Stomach (tissue), 9 donors: ENCODE data around the gene FGF12. TPM values are rescaled to one million over a fixed set of nuclear protein-coding genes. Genes with fewer than 3 reads are reported as not detected.

ENCODE experiments used
- DNase-seq, 2 donors: peaks; one replicate each; pipeline versions ENCODE4 v3.0.0 to v3.0.0-alpha.2; 2013 to 2019
- H3K27ac ChIP-seq, 5 donors: fragments of 200-600 bp in 4 of 5; sonication (generic) in 4 of 5; one replicate each; pipeline ENCODE4 v1.5.1; 2013 to 2019; ENCODE audit warnings: mild to moderate bottlenecking in 1 of 5, moderate library complexity in 1 of 5
- H3K27me3 ChIP-seq, 3 donors: fragments of 200-600 bp; sonication (generic); one replicate each; pipeline ENCODE4 v1.5.1; 2017 to 2019; ENCODE audit warnings: mixed run types in 1 of 3
- H3K36me3 ChIP-seq, 4 donors: fragments of 200-600 bp; sonication (generic); 1 replicate in 3 of 4; 2 replicates in 1 of 4; pipeline ENCODE4 v1.5.1; 2016 to 2019
- H3K4me1 ChIP-seq, 4 donors: fragments of 200-600 bp; sonication (generic); one replicate each; pipeline ENCODE4 v1.5.1; 2016 to 2019
- H3K4me3 ChIP-seq, 4 donors: fragments of 200-600 bp; sonication (generic) in 3 of 4; one replicate each; pipeline ENCODE4 v1.5.1; 2016 to 2019; ENCODE audit warnings: mild to moderate bottlenecking in 1 of 4
- H3K9me3 ChIP-seq, 4 donors: fragments of 200-600 bp; sonication (generic); one replicate each; pipeline ENCODE4 v1.5.1; 2016 to 2019
- EP300 ChIP-seq: sonication (generic); formaldehyde crosslinking; IDR thresholded peaks from one replicate; pipeline ENCODE4 v1.6.1; 2017; ENCODE audit warnings: antibody characterized with exemption
- POLR2A ChIP-seq, 4 donors: fragments of 450-650 bp; IDR thresholded peaks; one replicate each; pipeline ENCODE4 v1.6.1; 2016; ENCODE audit warnings: antibody characterized with exemption in 4 of 4, control low read depth in 2 of 4, mild to moderate bottlenecking in 1 of 4, moderate library complexity in 1 of 4
- POLR2AphosphoS5 ChIP-seq, 3 donors: sonication (generic); formaldehyde crosslinking; IDR thresholded peaks; one replicate each; pipeline ENCODE4 v1.6.1; 2016; ENCODE audit warnings: antibody characterized with exemption in 3 of 3
- WGBS, 5 donors: extraction: QIAGEN DNeasy Blood & Tissue Kit in 3 of 5; methylation state at CpG; one replicate each; pipeline versions ENCODE4 v1.1.5 to v1.1.7; 2013 to 2018; 5-methylcytosine and 5-hydroxymethylcytosine counted together
- intact Hi-C: fragments of 100-400 bp; cut with DNase I; formaldehyde crosslinking; loops from one replicate; pipeline ENCODE4 v1.15.1; 2023; ENCODE audit warnings: low total_unique reads
- polyA plus RNA-seq, 3 donors: library from polyadenylated mRNA; stranded (reverse); fragments of 200-250 nt; gene quantifications; one replicate each; pipeline ENCODE4 v1.2.3, GENCODE V29; 2013
- total RNA-seq, 5 donors: library from RNA; depleted of rRNA; stranded (reverse); fragments of >200 nt; gene quantifications; one replicate each; pipeline versions ENCODE4 v1.1.0 to v1.2.3, GENCODE V29; 2014 to 2016
- TF ChIP-seq, protein P1 (sequence below), 7 experiments: fragments of 450-650 bp in 4 of 7; fragments of 200-600 bp in 3 of 7; sonication (generic) in 3 of 7; IDR thresholded peaks; one replicate each; pipeline ENCODE4 v1.5.1; 2016 to 2019; ENCODE audit warnings: antibody characterized with exemption in 7 of 7, control low read depth in 2 of 7, mild to moderate bottlenecking in 1 of 7
- donor health status: healthy with polysubstance abuse.
- donor health status: Bipolar disorder and iron deficiency.
- donor health status: healthy.

FGF12 gene
- total and polyA plus RNA-seq, 8 donors = 0.45 to 5.0 (median 0.88) TPM; not detected in 1

DNA sequence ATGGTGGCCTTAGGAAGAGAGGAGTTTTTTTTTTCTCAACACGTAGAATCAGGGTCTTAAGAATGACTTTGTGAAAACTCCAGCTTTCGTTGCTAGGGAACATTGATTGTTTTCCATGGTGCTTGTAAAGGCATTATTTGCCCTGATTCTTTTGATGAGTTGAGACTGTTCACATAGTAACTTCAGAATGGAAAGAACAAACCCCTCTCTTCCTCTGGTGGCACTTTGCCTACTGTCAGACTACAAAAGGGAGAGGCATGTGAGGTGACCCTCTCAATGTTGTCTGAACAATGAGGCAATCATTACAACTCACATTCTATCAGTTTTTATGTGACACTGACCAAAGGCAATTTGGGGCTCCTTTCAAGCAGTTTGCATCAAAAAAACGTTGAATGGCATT, 477.8 kb downstream of the FGF12 start:
- Histone ChIP-seq H3K27ac (no peak overlapping the region), H3K27me3 (no peaks in the 10 kb centered on the region), H3K36me3 (no peaks in the 10 kb centered on the region), H3K4me3 (no peak overlapping the region), H3K4me1 (no peaks in the 10 kb centered on the region), H3K9me3 (no peaks in the 10 kb centered on the region)
- intact Hi-C loops = no loop called here
- 45 to 60% (median 53%) methylated on average over 3 of the region's 3 CpGs for WGBS, 5 donors
- no peak for TF ChIP-seq POLR2AphosphoS5 (IDR thresholded peaks at IDR 0.05)
- TF ChIP-seq, protein P1, sequence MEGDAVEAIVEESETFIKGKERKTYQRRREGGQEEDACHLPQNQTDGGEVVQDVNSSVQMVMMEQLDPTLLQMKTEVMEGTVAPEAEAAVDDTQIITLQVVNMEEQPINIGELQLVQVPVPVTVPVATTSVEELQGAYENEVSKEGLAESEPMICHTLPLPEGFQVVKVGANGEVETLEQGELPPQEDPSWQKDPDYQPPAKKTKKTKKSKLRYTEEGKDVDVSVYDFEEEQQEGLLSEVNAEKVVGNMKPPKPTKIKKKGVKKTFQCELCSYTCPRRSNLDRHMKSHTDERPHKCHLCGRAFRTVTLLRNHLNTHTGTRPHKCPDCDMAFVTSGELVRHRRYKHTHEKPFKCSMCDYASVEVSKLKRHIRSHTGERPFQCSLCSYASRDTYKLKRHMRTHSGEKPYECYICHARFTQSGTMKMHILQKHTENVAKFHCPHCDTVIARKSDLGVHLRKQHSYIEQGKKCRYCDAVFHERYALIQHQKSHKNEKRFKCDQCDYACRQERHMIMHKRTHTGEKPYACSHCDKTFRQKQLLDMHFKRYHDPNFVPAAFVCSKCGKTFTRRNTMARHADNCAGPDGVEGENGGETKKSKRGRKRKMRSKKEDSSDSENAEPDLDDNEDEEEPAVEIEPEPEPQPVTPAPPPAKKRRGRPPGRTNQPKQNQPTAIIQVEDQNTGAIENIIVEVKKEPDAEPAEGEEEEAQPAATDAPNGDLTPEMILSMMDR (IDR thresholded peaks at IDR 0.05) = no peak
- no peak for TF ChIP-seq POLR2A (IDR thresholded peaks at IDR 0.05)
- no peak for DNase-seq

DNA sequence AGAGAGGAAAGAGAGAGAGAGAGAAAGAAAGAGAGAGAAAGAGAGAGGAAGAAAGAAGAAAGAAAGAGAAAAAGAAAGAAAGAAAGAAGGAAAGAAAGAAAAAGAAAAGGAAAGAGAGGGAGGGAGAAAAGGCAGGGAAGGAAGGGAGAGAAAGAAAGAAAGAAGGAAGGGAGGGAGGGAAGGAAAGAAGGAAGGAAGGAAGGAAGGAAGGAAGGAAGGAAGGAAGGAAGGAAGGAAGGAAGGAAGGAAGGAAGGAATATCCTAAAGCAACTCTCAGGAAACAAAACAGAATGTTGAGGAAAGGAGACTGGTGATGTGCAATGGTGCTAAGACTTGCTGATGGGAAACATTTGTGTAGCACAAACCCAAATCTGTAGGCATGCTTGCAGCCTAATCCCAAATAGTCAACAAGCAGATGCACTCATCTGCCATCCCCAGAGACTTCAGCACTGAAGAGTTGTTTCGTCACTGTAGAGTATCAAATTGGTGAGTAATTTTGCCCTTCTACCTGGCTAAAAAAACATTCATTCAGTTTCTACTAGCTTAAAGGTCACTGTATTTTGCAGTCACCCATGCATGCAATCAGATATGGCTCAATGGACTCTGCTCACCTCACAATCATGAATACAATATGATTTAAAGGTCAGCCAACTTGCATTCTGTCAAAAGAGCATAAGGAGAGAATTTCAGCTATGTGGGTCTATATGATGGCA, 480.3 kb downstream of the FGF12 start:
- intact Hi-C loops = no loop called here
- no peak for TF ChIP-seq EP300
- TF ChIP-seq POLR2A (IDR thresholded peaks at IDR 0.05) = no peak
- TF ChIP-seq, protein P1 (IDR thresholded peaks at IDR 0.05) = no peak
- TF ChIP-seq POLR2AphosphoS5 (IDR thresholded peaks at IDR 0.05) = no peak
- DNase-seq = peak in 1 of 2 donors; percentile 28
- H3K27ac ChIP-seq = no peak overlapping the region
- H3K27me3 ChIP-seq = no peaks in the 10 kb centered on the region
- H3K4me1 ChIP-seq = no peaks in the 10 kb centered on the region
- 23 to 58% (median 50%) methylated on average over 1 of the region's 1 CpG for WGBS, 5 donors
- H3K4me3 ChIP-seq = no peak overlapping the region
- no peaks in the 10 kb centered on the region for H3K9me3 ChIP-seq
- H3K36me3 ChIP-seq = no peaks in the 10 kb centered on the region

DNA sequence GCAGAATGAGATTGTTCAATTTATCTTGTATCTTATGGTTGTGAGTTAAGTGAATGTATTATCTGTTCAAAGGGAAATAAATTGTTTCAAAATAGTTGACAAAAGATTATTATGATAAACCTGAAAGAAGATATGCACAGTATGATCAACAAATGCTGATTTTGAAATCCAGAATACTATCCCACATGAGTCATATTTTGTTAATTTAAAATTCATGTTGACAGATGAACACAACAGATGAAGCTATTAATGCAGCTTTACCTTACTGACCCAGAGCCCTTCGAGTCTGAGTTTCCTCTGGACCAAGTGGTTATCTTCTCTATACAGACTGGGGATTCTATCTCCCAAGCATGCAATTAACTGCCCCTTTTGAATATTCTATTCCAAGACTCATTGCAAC, 482.8 kb downstream of the FGF12 start:
- intact Hi-C loops = no loop called here
- no peaks in the 10 kb centered on the region for H3K36me3 ChIP-seq
- TF ChIP-seq, protein P1 (IDR thresholded peaks at IDR 0.05) = no peak
- TF ChIP-seq EP300 = no peak
- no peak for TF ChIP-seq POLR2AphosphoS5 (IDR thresholded peaks at IDR 0.05)
- TF ChIP-seq POLR2A (IDR thresholded peaks at IDR 0.05) = no peak
- no peak for DNase-seq
- no peak overlapping the region for H3K4me3 ChIP-seq
- H3K27ac ChIP-seq = no peak overlapping the region
- H3K27me3 ChIP-seq = no peaks in the 10 kb centered on the region
- 53 to 74% (median 70%) methylated on average over 1 of the region's 1 CpG for WGBS, 5 donors
- no peaks in the 10 kb centered on the region for H3K9me3 ChIP-seq
- H3K4me1 ChIP-seq = no peaks in the 10 kb centered on the region

DNA sequence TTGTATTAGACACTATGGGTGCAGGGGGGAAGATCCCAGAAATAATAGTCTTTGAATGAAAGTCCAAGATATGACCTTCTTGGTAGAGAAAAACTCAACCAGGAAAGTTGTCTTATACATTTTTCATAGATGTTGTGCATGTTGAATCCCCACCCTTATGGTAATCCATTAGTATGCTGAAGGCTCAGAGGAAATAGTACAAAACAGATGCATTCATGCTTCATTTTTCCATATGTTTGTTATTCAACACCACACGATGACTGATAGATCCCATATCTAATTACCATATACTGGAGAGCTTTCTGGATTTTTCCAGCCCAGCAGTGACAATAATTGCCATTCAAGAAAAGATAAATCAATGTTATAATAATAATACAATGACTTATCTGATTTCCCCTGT, 487.4 kb downstream of the FGF12 start:
- no peak overlapping the region for H3K27ac ChIP-seq
- no peaks in the 10 kb centered on the region for H3K27me3 ChIP-seq
- intact Hi-C loops = no loop called here
- H3K4me1 ChIP-seq = no peaks in the 10 kb centered on the region
- WGBS, 5 donors = 53 to 79% (median 63%) methylated on average over 1 of the region's 1 CpG
- peaks cover 0 to 5% (median 2%) of the 10 kb centered on the region in 4 donors for H3K9me3 ChIP-seq
- TF ChIP-seq, protein P1 (IDR thresholded peaks at IDR 0.05) = no peak
- TF ChIP-seq POLR2A (IDR thresholded peaks at IDR 0.05) (no peak), EP300 (no peak), POLR2AphosphoS5 (IDR thresholded peaks at IDR 0.05) (no peak)
- H3K36me3 ChIP-seq = no peaks in the 10 kb centered on the region
- H3K4me3 ChIP-seq = no peak overlapping the region
- no peak for DNase-seq
